Measurements from ENCODE around the gene ARAP1.

The ARAP1 gene

DNA sequence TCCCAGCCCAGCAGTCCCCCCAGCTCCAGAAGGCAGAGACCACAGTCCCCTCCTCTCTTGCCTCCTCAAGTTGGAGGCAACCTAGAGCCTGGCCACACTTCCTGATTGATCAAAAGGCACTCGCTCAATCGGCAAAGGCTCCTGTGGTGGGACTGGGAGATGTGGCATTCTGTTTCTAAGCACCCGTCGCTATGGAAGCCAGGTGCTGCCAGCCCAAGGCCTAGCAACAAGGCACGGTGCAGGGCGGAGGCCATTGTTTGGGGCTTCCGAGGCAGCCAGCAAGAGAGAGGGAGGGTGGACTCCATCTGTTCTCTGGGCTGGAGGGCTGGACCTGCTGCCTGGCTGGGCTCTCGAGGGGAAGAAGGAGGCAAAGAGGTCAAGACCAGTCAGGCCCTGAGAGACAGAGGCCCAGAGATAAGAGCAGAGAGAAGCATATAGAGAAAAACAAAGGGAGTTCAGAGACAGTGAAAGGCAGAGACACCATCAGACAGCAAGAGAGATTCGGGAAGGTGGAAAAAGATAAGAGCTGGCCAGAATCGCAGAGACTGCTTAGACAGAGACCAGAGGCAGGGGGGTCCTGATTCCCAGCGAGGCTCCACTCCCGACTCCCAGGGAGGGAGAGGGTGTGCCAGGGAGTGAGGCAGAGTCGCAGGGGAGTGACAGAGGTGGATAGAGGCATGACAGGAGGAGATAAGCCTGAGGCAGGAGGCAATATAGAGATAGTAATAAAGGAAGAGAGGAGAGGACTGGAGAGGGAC is 99.2 kb downstream of the ARAP1 start:
- DNase-seq = no peak

- no peak for DNase-seq
Observed at GRCh38 chr11:72652133-72652532, 100.1 kb downstream of the ARAP1 start.

GRCh38 chr11:72649215-72649976 is 102.8 kb downstream of the ARAP1 start:
- no peak for DNase-seq

GRCh38 chr11:72648384-72649136 is 103.6 kb downstream of the ARAP1 start:
- DNase-seq = no peak

GRCh38 chr11:72647882-72648281 is 104.3 kb downstream of the ARAP1 start:
- no peak for DNase-seq

DNA sequence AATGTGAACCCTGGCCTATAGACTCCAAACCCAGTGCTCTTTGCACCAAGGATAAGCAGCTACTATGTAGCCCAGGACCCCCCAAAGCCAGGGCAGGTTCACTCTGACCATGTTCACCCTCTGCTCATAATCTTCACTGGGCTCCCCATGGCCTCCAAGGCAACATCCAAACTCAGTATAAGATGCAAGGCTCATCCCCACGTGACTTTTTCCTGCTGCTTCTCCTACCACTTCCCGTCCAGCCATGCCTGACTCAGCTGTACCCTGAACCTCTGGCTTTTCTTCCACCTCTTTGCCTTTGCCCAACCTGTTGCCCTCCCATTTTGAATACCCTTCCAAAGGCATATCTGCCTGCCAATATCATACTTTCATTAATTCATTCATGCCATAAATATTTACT is 105.7 kb downstream of the ARAP1 start:
- DNase-seq = no peak

GRCh38 chr11:72646024-72646423 is 106.2 kb downstream of the ARAP1 start:
- no peak for DNase-seq

DNA sequence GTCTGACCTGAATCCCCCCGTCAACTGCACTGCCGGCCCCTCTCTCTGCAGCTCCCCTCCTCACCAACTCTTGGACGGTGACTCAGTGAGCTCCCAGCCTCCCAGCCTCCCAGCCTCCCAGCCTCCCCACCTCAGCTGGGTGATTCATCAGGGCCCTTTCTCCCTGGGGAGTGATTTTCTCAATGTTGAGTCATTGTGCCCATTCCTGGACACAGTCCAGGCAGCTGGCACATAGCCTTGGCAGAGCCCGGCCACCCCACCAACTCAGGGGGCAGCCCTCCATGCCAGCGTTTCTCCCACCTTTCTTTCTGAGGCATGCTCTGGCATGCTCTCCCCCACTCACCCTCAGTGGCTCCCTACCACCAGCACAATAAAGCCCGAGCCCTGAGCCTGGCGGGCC is 108.7 kb downstream of the ARAP1 start:
- no peak for DNase-seq

GRCh38 chr11:72642884-72643522 is 109.2 kb downstream of the ARAP1 start:
- peak; percentile 58 for DNase-seq

GRCh38 chr11:72642043-72642883 is 109.9 kb downstream of the ARAP1 start:
- no peak for DNase-seq

- no peak for DNase-seq
Observed at GRCh38 chr11:72641522-72642042, 110.6 kb downstream of the ARAP1 start.

DNA sequence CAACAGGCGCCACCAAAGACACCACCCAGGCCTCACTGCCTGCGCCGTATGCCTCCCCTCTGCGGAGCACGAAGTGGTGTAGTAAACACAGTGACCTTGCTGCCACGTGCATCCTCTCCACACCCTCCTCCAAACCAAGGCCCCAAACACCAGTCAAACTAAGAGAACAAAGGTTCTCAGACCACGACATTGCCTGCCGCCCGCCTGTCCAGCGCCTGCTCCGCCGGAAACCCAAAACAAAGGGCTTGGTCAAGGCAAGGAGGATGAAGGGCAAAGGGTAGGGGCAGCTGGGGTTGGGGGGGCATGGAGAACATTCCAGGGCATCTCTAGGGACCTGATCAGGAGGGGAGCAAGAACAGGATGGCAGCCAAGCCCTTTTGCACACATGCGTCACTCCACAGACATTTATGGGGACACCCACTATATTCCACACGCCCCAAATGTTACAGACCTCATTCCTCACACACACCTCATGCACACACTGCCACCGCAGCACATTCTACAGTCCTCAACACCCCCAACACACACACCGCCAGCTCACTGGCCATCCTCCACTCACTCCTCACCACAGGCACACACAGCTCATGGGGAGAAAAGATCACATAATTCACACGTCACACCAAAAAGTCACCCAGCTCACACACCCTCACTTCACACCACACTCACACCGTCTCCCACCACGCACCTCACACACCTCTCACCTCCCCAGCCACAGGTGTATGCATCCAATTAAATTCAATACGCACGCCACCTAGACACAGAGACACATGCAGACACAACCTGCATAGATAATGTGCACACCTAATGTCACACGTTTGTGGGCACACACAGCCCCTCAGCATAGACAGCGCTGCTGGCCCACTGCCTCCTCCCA is 112.5 kb downstream of the ARAP1 start:
- DNase-seq = no peak

DNA sequence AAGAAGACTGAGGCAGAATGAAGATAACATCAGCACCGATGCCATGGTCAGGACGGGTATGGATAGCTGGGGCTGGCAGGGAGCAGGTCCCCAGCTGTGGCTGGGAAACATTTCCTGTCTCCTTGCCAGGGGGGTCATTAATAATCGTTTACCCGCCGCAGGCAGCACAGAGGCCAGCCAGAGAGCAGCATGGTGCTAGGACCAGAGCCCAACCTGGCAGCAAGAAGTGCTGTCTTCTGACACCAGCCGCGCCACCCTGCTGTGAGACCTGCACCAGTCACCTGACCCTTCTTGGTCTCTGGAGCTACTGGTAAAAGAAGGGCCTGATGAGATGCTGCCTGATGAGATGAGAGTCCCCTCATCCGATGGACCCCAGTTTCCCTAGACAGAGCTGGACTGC is 114.3 kb downstream of the ARAP1 start:
- DNase-seq = no peak

DNA sequence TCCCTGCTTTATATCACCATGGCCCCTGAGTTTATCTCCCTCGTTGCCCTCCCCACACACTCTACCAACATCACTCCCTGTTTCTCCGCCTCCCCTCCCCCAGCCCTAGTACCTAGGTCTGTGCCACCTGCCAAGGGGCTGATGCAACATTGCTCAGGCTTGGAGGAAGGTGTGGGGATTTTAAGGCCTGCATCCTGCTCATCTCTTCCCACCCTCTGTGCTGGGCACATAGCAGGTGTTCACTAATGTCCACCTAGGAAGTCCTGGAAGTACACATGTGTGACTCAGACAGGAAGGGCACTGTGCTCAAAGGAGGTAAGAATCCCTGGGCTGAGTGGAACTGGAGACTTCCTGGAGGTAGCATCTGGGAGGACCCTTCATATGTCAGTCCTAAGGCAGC is 115.0 kb downstream of the ARAP1 start:
- DNase-seq = no peak

GRCh38 chr11:72636376-72636775 is 115.8 kb downstream of the ARAP1 start:
- no peak for DNase-seq

GRCh38 chr11:72635933-72636332 is 116.3 kb downstream of the ARAP1 start:
- DNase-seq = no peak

GRCh38 chr11:72635309-72635915 is 116.8 kb downstream of the ARAP1 start:
- no peak for DNase-seq
